Keratinocyte (primary cell): ENCODE results near the gene ALK. TPM values are rescaled to one million over a fixed set of nuclear protein-coding genes. Genes with fewer than 3 reads are reported as not detected.

Source experiments
- DNase-seq: peaks from one replicate; pipeline ENCODE4 v3.0.0-alpha.2; 2011; ENCODE audit warnings: low read depth, missing footprints, low spot score
- FAIRE-seq: peaks from 2 replicates; lab custom pipeline; 2011; peaks lifted over from hg19 to GRCh38; lab: Jason Lieb, UNC
- H2AFZ ChIP-seq: 2 replicates; pipeline ENCODE4 v1.6.0; 2012; ENCODE audit warnings: low read length, control low read depth, inconsistent platforms; ENCODE audit not compliant: control insufficient read depth
- H3K27ac ChIP-seq: 2 replicates; pipeline ENCODE4 v1.5.1; 2011; ENCODE audit warnings: low read length; ENCODE audit not compliant: control insufficient read depth, insufficient read depth
- H3K27me3 ChIP-seq: 3 replicates; pipeline ENCODE4 v1.6.0; 2011; ENCODE audit warnings: low read length; ENCODE audit not compliant: control insufficient read depth, insufficient read depth; ENCODE audit errors: extremely low read depth
- H3K36me3 ChIP-seq, 2 experiments: 2 replicates in 1 of 2; 3 replicates in 1 of 2; pipeline ENCODE4 v1.5.1; 2011; ENCODE audit warnings: low read length in 2 of 2, mild to moderate bottlenecking in 1 of 2; ENCODE audit not compliant: control insufficient read depth in 2 of 2, insufficient read depth in 2 of 2; ENCODE audit errors: extremely low read depth in 1 of 2
- H3K4me1 ChIP-seq: 3 replicates; pipeline ENCODE4 v1.5.1; 2011; ENCODE audit warnings: low read length; ENCODE audit not compliant: control insufficient read depth, insufficient read depth; ENCODE audit errors: extremely low read depth
- H3K4me2 ChIP-seq: 3 replicates; pipeline ENCODE4 v1.6.0; 2011; ENCODE audit warnings: low read depth, low read length; ENCODE audit not compliant: control insufficient read depth, insufficient read depth; ENCODE audit errors: extremely low read depth
- H3K4me3 ChIP-seq, 3 experiments: fragments of 200-600 bp in 1 of 3; sonication (generic) in 1 of 3; 2 replicates in 2 of 3; 3 replicates in 1 of 3; pipeline ENCODE4 v1.5.1; 2011 to 2016; ENCODE audit warnings: low read length in 3 of 3, mild to moderate bottlenecking in 3 of 3, control low read depth in 2 of 3, inconsistent platforms in 1 of 3, low read depth in 1 of 3, mixed read lengths in 1 of 3, mixed run types in 1 of 3, moderate library complexity in 1 of 3; ENCODE audit not compliant: control insufficient read depth in 2 of 3, insufficient read depth in 2 of 3; ENCODE audit errors: extremely low read depth in 1 of 3
- H3K79me2 ChIP-seq: 2 replicates; pipeline ENCODE4 v1.6.0; 2012; ENCODE audit warnings: low read length; ENCODE audit not compliant: control insufficient read depth, insufficient read depth
- H3K9ac ChIP-seq: 3 replicates; pipeline ENCODE4 v1.6.0; 2011; ENCODE audit warnings: low read length; ENCODE audit not compliant: control insufficient read depth, insufficient read depth; ENCODE audit errors: extremely low read depth
- H3K9me1 ChIP-seq: 3 replicates; pipeline ENCODE4 v1.6.0; 2011; ENCODE audit warnings: low read length; ENCODE audit not compliant: control insufficient read depth, insufficient read depth; ENCODE audit errors: extremely low read depth
- H3K9me3 ChIP-seq: 2 replicates; pipeline ENCODE4 v1.5.1; 2012; ENCODE audit warnings: low read depth, low read length; ENCODE audit not compliant: control insufficient read depth
- H4K20me1 ChIP-seq: 3 replicates; pipeline ENCODE4 v1.6.0; 2011; ENCODE audit warnings: low read length; ENCODE audit not compliant: control insufficient read depth, insufficient read depth; ENCODE audit errors: extremely low read depth
- EZH2 ChIP-seq: IDR thresholded peaks from one replicate; pipeline ENCODE4 v1.6.1; 2012; ENCODE audit warnings: inconsistent platforms, mild to moderate bottlenecking, low read length, moderate library complexity
- dilution Hi-C: fragments of 300-500 bp; cut with MboI; formaldehyde crosslinking; loops from one replicate; pipeline ENCODE4 v1.7.0; 2020; ENCODE audit warnings: low sequenced_read_pairs; ENCODE audit not compliant: extremely low pct_ligation_motif_present
- polyA plus RNA-seq, 5 experiments: library from polyadenylated mRNA; depleted of rRNA in 3 of 5; stranded (reverse) in 3 of 5; stranded (forward) in 1 of 5; unstranded in 1 of 5; fragments of >200 nt; gene quantifications; 1 replicate in 1 of 5; 2 replicates in 3 of 5; 3 replicates in 1 of 5; pipeline versions ENCODE4 v1.2.1 to v1.2.3, GENCODE V29; 2011 to 2012; ENCODE audit warnings: missing spikeins in 2 of 5, low read depth in 1 of 5, low replicate concordance in 1 of 5
- TF ChIP-seq, protein P1 (sequence below), 3 experiments: IDR thresholded peaks in 1 of 3; conservative IDR thresholded peaks in 1 of 3; optimal IDR thresholded peaks in 1 of 3; 2 replicates in 2 of 3; 3 replicates in 1 of 3; pipeline versions ENCODE3 to v1.5.1; 2011; ENCODE audit warnings: low read length in 3 of 3, mild to moderate bottlenecking in 3 of 3, moderate library complexity in 2 of 3, control low read depth in 1 of 3, inconsistent platforms in 1 of 3; ENCODE audit not compliant: insufficient read depth in 2 of 3; ENCODE audit errors: extremely low read depth in 1 of 3

ALK gene
- polyA plus RNA-seq, 1 donor (not counting 4 experiments of a cell fraction or from before 2014, with no cell fraction given): not detected

- no peak for FAIRE-seq
- dilution Hi-C loops: no loop called here
- H3K36me3 ChIP-seq: no peaks in the 10 kb centered on the region
Observed at GRCh38 chr2:29361231-29361630, 560.2 kb downstream of the ALK start.

DNA sequence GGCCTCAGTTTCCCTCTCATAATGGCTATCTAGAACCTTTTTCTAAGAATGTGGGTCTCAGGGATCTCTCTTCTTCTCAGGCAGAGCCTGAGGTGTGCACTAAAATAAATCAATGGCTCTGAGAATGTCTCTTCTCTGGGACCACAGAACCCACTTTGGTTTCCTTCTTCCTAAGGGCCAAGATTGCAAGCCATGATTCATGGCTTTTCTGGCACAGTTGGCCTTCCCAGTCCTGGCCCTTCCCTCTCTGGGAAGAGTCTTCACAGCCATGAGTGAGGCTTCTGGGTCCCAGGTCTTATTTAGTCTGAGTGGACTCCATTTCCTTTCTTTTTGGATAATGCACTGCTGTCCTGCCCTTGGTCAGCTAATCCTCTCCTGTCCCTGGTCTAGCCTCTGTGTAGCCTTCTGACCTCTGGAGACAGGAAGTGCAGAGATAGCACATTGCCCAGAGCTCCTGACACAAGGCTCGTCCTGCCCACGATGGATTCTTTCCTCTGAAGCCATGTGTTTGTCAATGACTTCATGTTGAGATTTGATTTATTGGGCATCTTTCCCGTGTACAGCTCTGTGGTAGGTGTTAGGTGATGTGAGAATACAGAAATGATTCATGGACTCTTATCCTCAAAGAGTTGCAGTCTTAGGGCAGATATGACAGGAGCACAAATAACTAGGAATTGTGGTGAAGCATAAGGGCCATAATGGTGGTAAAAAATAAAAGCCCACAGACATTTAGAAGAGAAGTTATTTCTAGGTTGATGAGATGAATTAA, 561.2 kb downstream of the ALK start:
- no peak for FAIRE-seq
- no peaks in the 10 kb centered on the region for H3K4me1 ChIP-seq
- H3K9ac ChIP-seq: no peak overlapping the region
- H3K9me1 ChIP-seq: no peaks in the 10 kb centered on the region
- no peaks in the 10 kb centered on the region for H3K36me3 ChIP-seq
- no peak overlapping the region for H2AFZ ChIP-seq
- no peaks in the 10 kb centered on the region for H4K20me1 ChIP-seq
- DNase-seq: no peak
- no peaks in the 10 kb centered on the region for H3K9me3 ChIP-seq
- no peak overlapping the region for H3K27ac ChIP-seq
- H3K4me3 ChIP-seq: no peak overlapping the region
- H3K4me2 ChIP-seq: no peak overlapping the region
- no peaks in the 10 kb centered on the region for H3K79me2 ChIP-seq
- no peak for TF ChIP-seq EZH2
- TF ChIP-seq, protein P1, sequence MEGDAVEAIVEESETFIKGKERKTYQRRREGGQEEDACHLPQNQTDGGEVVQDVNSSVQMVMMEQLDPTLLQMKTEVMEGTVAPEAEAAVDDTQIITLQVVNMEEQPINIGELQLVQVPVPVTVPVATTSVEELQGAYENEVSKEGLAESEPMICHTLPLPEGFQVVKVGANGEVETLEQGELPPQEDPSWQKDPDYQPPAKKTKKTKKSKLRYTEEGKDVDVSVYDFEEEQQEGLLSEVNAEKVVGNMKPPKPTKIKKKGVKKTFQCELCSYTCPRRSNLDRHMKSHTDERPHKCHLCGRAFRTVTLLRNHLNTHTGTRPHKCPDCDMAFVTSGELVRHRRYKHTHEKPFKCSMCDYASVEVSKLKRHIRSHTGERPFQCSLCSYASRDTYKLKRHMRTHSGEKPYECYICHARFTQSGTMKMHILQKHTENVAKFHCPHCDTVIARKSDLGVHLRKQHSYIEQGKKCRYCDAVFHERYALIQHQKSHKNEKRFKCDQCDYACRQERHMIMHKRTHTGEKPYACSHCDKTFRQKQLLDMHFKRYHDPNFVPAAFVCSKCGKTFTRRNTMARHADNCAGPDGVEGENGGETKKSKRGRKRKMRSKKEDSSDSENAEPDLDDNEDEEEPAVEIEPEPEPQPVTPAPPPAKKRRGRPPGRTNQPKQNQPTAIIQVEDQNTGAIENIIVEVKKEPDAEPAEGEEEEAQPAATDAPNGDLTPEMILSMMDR (optimal IDR thresholded peaks at IDR 0.05 in 1 of 3, IDR thresholded peaks at IDR 0.05 in 1 of 3, conservative IDR thresholded peaks at IDR 0.05 in 1 of 3; ENCODE audit: extremely low read depth in 1 of 3, insufficient read depth in 2 of 3, low read length in 3 of 3): no peak
- dilution Hi-C loops: no loop called here
- peaks cover 13% of the 10 kb centered on the region for H3K27me3 ChIP-seq

More at GRCh38 chr2:29361231-29361630, 560.2 kb downstream of the ALK start:
- H2AFZ ChIP-seq: no peak overlapping the region
- TF ChIP-seq, protein P1 (optimal IDR thresholded peaks at IDR 0.05 in 1 of 3, IDR thresholded peaks at IDR 0.05 in 1 of 3, conservative IDR thresholded peaks at IDR 0.05 in 1 of 3; ENCODE audit: extremely low read depth in 1 of 3, insufficient read depth in 2 of 3, low read length in 3 of 3): no peak
- no peak for TF ChIP-seq EZH2
- H3K9me3 ChIP-seq: no peaks in the 10 kb centered on the region
- H4K20me1 ChIP-seq: no peaks in the 10 kb centered on the region
- H3K4me2 ChIP-seq: no peak overlapping the region
- peaks cover 14% of the 10 kb centered on the region for H3K27me3 ChIP-seq
- H3K9me1 ChIP-seq: no peaks in the 10 kb centered on the region
- no peak for DNase-seq
- H3K4me3 ChIP-seq: no peak overlapping the region
- no peaks in the 10 kb centered on the region for H3K4me1 ChIP-seq
- no peaks in the 10 kb centered on the region for H3K79me2 ChIP-seq
- H3K9ac ChIP-seq: no peak overlapping the region
- no peak overlapping the region for H3K27ac ChIP-seq
